Fibroblast of peridontal ligament (primary cell): ENCODE measurements around the gene CAMK4.
"Not testable (repeated sequence)": the region's sequence is repeated elsewhere in the genome, so short reads cannot be mapped to it uniquely, and the experiment has no call there.

Source experiments
- DNase-seq: peaks from one replicate; pipeline ENCODE4 v3.0.0-alpha.2; 2010; ENCODE audit errors: extremely low read depth

CAMK4 gene

DNA sequence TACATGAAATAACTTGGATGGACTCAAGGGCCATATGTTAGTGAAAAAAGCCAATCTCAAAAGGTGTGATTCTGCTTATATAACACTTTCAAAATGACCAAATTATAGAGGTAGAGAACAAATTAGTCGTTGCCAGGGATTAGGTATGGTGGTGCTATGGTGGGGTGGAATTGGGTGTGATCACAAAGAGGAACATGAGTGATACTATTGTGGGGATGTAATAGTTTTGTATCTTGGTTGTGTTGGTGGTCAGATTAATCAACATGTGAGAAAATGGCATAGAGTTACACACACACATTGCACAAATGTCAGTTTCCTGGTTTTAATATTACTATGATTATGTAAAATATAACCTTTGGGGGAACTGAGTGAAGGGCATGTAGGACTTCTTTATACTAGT is 31.9 kb downstream of the CAMK4 start:
- DNase-seq, result no peak

- DNase-seq, result not testable (repeated sequence)
These were observed 33.4 kb downstream of the CAMK4 start for GRCh38 chr5:111257610-111258009.

GRCh38 chr5:111259636-111260035 is 35.5 kb downstream of the CAMK4 start:
- DNase-seq, result no peak

DNA sequence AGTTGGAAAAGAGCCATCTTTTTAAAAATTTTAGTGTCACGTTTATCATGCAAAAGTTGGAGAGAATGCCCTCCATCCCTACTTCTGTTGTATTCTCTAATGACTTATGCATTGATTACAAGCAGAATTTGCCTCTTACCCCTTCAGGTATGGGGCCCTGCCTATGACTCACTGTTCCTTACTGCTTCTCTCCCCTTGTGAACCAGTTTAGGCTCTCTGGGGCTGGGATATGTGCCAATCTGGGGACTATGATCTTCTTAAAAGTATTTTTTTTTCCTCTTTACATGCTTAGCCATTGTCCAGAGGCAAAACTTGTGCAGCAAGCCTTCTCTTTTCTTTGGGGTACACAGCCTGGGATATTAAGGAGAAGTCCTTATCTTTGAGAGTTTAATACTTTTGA is 37.4 kb downstream of the CAMK4 start:
- no peak for DNase-seq

DNA sequence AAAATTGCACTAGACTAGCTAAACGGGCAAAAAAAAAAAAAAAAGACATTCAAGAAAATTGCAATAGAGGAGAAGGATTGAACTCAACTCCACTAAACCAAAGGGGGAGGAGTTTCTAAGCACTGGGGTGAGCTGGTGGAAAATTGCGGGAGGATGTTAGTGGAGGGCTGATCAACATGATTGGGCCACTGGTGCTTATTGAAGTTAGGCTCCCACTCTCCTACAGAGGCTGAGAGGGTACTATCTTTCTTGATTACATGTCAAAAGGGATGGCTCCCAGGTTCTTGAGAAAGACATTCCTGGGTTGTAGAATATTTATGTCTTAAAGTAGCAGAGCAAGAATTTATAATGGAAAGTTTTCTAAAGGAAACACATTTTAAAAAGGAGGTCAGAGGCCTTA is 38.0 kb downstream of the CAMK4 start:
- DNase-seq, result no peak

DNA sequence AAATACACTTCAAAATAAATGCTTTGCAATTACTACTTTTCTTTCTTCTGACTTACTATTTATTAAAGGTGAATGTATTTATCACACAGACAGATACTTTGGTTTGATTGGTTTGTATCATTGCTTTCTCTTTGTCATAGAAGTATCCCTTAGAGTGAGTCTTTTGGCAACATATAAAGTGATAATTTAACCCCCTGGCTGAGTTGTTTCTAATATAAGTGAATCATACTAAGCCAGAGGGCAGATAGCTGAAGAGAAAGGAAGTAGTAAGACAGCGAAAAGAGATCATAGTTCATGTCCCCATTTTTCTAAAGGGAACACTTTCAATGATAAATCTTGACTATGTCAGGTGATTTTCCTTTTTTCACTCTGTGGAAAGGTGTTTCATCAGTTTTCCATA is 38.6 kb downstream of the CAMK4 start:
- DNase-seq, result no peak

- no peak for DNase-seq
These were observed 42.3 kb downstream of the CAMK4 start for GRCh38 chr5:111266491-111266890.

GRCh38 chr5:111268300-111268699 is 44.1 kb downstream of the CAMK4 start:
- no peak for DNase-seq

GRCh38 chr5:111271885-111272284 is 47.7 kb downstream of the CAMK4 start:
- no peak for DNase-seq

- DNase-seq, result peak; percentile 21
These were observed 52.9 kb downstream of the CAMK4 start for GRCh38 chr5:111277061-111277460.

GRCh38 chr5:111278858-111279504 is 54.8 kb downstream of the CAMK4 start:
- no peak for DNase-seq

GRCh38 chr5:111280282-111280951 is 56.2 kb downstream of the CAMK4 start:
- no peak for DNase-seq

DNA sequence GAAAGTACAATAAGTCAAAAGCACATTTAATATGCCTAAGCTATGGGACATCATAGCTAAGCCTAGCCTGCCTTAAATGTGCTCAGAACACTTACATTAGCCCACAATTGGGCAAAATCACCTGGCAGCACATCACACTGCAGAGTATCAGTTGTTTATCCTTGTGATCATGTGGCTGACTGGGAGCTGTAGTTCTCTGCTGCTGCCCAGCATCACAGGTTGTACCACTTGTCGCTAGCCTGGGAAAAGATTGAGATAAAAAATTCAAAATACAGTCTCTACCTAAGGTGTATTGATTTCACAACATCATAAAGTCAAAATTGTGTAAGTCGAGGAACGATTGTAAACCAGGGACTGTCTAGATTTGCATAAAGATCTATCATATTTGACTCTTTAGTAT is 58.6 kb downstream of the CAMK4 start:
- no peak for DNase-seq

DNA sequence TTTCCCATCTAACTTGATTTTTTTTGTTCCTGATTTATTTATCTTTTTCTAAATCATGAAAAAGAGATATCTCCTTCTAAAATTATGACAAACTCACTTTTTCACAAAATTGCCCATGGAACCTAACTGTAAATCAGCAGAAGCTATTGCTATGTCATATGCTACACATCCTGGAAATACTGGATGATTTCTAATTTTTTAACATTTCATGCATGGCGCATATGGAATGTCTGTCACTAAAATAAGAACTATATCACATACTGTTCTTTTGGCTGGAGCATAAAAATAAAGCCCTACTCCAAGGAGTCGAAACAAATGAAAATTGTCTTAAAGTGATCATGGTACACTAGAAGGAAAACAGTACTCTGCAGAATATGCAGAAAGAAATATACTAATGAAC is 60.6 kb downstream of the CAMK4 start:
- no peak for DNase-seq

- no peak for DNase-seq
These were observed 70.4 kb downstream of the CAMK4 start for GRCh38 chr5:111294551-111294950.

GRCh38 chr5:111295649-111296048 is 71.5 kb downstream of the CAMK4 start:
- no peak for DNase-seq

DNA sequence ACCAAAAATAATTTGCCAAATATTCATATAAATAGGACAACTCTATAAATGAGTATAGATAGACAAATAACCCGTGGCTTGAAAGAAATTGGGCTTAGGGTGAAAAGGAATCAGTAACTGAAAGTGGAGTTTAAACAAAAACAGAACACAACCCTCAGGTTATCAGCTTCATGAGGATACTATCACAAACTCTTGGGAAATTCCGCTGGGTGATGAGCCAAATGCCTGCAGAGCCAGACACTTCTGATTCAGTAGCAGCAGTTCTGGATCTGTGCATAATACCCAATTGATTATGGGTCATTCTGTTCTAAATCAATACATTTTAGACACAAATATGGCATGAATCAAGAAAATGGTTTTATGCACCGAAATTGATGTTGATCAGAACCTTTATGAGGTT is 72.4 kb downstream of the CAMK4 start:
- DNase-seq, result no peak

DNA sequence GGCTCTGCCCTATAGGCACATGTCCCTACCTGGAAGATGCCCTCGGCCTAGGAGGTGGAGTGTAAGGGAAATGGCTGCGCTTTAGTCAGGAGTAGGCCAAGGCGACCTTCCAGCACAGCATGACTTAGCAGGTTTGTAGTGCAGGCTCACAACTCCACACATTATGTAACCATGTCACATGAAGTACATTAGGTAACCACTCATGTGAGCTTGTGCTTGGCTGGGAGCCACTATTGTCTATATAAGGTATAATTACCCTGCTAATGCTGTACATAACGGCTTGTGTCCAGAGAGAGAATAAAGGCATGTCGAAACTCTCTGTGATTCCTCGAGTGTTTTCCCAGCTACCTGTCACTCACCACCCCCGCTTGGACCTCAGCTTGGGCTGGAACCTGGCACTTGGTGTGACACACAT is 74.9 kb downstream of the CAMK4 start:
- DNase-seq, result no peak

- no peak for DNase-seq
These were observed 75.7 kb downstream of the CAMK4 start for GRCh38 chr5:111299831-111300432.

DNA sequence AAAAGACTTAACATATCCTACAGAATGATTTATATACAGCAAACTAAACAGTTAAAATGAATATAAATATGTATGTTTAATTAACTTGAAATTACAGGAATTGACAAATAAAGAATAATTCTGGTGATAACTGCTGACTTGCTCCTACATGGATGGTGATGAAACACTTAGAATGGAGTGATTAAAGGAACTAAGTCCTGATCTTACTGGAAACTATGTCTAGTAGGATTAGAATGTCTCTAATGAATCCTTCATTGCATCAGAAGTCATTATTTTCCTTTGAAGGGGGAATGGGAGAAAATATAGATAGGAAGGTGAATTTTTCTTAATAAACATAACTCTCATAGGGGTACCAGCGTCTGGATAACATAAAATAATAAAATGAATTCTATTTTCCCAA is 77.1 kb downstream of the CAMK4 start:
- no peak for DNase-seq

DNA sequence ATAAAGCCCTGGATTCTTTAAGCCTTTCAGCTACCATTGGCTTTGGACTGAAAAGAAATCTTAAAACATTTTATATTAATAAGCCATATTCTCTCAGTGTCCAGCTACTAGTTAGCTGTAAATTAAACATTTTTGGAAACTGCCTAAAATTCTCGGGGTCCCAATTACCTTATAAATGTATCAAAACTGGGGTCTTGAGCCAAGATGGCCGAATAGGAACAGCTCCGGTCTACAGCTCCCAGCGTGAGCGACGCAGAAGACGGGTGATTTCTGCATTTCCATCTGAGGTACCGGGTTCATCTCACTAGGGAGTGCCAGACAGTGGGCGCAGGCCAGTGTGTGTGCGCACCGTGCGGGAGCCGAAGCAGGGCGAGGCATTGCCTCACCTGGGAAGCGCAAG is 77.9 kb downstream of the CAMK4 start:
- not testable (repeated sequence) for DNase-seq

DNA sequence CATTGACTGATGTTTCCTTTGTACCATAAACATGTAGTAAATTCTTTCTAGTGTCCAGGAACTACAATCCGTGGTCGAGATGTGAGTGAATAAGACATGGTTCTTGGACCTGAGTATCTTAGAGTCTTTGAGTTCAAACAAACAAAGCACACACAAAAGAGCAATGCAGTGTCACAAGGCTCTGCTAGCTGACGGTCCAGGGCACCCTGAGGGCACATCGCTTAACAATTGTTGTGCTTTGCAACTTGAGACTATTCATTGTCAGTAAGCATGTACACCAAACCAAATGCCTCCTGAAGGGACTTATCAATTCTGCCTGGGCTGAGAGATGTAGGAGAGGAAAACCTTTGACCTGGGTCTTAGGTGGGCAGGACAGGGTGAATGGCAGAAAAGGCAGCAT is 84.8 kb downstream of the CAMK4 start:
- DNase-seq, result no peak

DNA sequence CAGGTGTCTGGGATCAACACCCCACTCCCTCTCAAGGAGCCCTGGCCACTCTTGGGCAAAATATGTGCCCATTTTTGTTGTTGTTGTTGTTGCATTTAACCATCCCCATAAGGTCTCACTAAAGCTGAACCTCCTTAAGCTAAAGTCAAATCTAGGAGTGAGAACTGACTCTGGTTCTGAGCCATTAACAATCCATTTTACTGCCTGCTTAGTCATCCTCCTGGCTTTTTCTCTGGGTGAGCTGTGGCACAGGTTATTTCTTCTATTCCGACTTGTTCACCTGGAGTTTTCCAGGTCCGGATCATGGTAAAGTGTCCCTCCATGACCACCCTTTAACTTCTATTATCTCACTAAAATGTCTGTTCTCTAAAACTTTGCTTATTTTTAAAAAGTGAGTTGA is 85.2 kb downstream of the CAMK4 start:
- DNase-seq, result no peak
